Liver (tissue), 3 donors: ENCODE data around the gene KCNG1.

ENCODE experiments used
- ATF3 ChIP-seq: IDR thresholded peaks from 2 replicates; pipeline ENCODE4 v1.6.1; 2016; ENCODE audit warnings: antibody characterized with exemption
- CTCF ChIP-seq: fragments of 150-350 bp; IDR thresholded peaks from 2 replicates; pipeline ENCODE4 v1.5.1; 2017; ENCODE audit warnings: improper control_type of control experiment, low read depth, low read length; ENCODE audit not compliant: missing input control
- GABPA ChIP-seq, 2 donors: IDR thresholded peaks in 1 of 2; conservative IDR thresholded peaks in 1 of 2; 2 replicates each; pipeline ENCODE4 v1.6.1; 2016; ENCODE audit warnings: antibody characterized with exemption in 2 of 2, mild to moderate bottlenecking in 1 of 2, moderate library complexity in 1 of 2
- JUND ChIP-seq, 2 donors: IDR thresholded peaks; 2 replicates each; pipeline ENCODE4 v1.6.1; 2016; ENCODE audit warnings: antibody characterized with exemption in 2 of 2
- MAX ChIP-seq: IDR thresholded peaks from 2 replicates; pipeline ENCODE4 v1.6.1; 2016; ENCODE audit warnings: antibody characterized with exemption
- NR2F2 ChIP-seq: IDR thresholded peaks from 2 replicates; pipeline ENCODE4 v1.6.1; 2016; ENCODE audit warnings: antibody characterized with exemption
- REST ChIP-seq: IDR thresholded peaks from 2 replicates; pipeline ENCODE4 v1.6.1; 2016; ENCODE audit warnings: antibody characterized with exemption, mild to moderate bottlenecking
- SP1 ChIP-seq: IDR thresholded peaks from 2 replicates; pipeline ENCODE4 v1.6.1; 2018; ENCODE audit warnings: antibody characterized with exemption, mild to moderate bottlenecking
- TAF1 ChIP-seq: conservative IDR thresholded peaks from 2 replicates; pipeline ENCODE4 v1.6.1; 2016; ENCODE audit warnings: antibody characterized with exemption, mild to moderate bottlenecking
- YY1 ChIP-seq: IDR thresholded peaks from 2 replicates; pipeline ENCODE4 v1.6.1; 2016; ENCODE audit warnings: antibody characterized with exemption, mild to moderate bottlenecking
- donor health status: healthy.
- donor health status: healthy.

- TF ChIP-seq TAF1 (no peak), CTCF (no peak), JUND (IDR thresholded peaks at IDR 0.05) (no peak), REST (no peak), ATF3 (no peak), MAX (no peak), SP1 (no peak), YY1 (no peak), GABPA (IDR thresholded peaks at IDR 0.05 in 1 of 2, conservative IDR thresholded peaks at IDR 0.05 in 1 of 2) (no peak), NR2F2 (no peak)
Measured at GRCh38 chr20:51010043-51010365, 12.9 kb downstream of the KCNG1 start.
